MCF 10A (cell line): ENCODE results near the gene REXO1. TPM values are rescaled to one million over a fixed set of nuclear protein-coding genes. Genes with fewer than 3 reads are reported as not detected.

Source experiments
- BruUV-seq: library from RNA; stranded (reverse); fragments of 400-500 nt; replicated peaks from 2 replicates; lab custom pipeline; 2021; lab: Mats Ljungman, UMichigan
- CTCF ChIA-PET: fragments of 300-600 bp; sonication (Branson Sonifier 250); formaldehyde crosslinking; extraction: SDS; loops from one replicate; lab custom pipeline; 2021; ENCODE audit warnings: antibody characterized with exemption, inconsistent platforms; lab: Yijun Ruan, JAX
- POLR2A ChIA-PET: fragments of 300-600, 350-650 bp; sonication (Branson Sonifier 250); formaldehyde crosslinking; extraction: SDS; loops from one replicate; lab custom pipeline; 2020; ENCODE audit warnings: antibody characterized with exemption, inconsistent platforms; lab: Yijun Ruan, JAX
- DNase-seq: peaks from one replicate; pipeline ENCODE4 v3.0.0-alpha.2; 2018; ENCODE audit not compliant: unreplicated experiment
- H3K27ac Mint-ChIP-seq: one replicate; pipeline ENCODE4 v1.8.0; 2022; ENCODE audit warnings: mild to moderate bottlenecking, low read depth, mixed read lengths; ENCODE audit not compliant: unreplicated experiment
- H3K27me3 Mint-ChIP-seq: one replicate; pipeline ENCODE4 v1.8.0; 2022; ENCODE audit warnings: mixed read lengths; ENCODE audit not compliant: insufficient read depth, unreplicated experiment
- H3K36me3 Mint-ChIP-seq: one replicate; pipeline ENCODE4 v1.8.0; 2022; ENCODE audit warnings: mild to moderate bottlenecking, moderate library complexity, mixed read lengths; ENCODE audit not compliant: insufficient read depth, unreplicated experiment
- H3K4me1 Mint-ChIP-seq: one replicate; pipeline ENCODE4 v1.8.0; 2022; ENCODE audit warnings: mixed read lengths; ENCODE audit not compliant: insufficient read depth, unreplicated experiment
- H3K4me3 Mint-ChIP-seq: one replicate; pipeline ENCODE4 v1.8.0; 2022; ENCODE audit warnings: mild to moderate bottlenecking, moderate library complexity, mixed read lengths; ENCODE audit not compliant: unreplicated experiment
- H3K9me3 Mint-ChIP-seq: one replicate; pipeline ENCODE4 v1.8.0; 2022; ENCODE audit warnings: mixed read lengths; ENCODE audit not compliant: unreplicated experiment
- intact Hi-C: fragments of 100-400 bp; cut with micrococcal nuclease; formaldehyde crosslinking; loops from 2 replicates; pipeline ENCODE4 v1.14.1; 2022
- total RNA-seq: library from RNA; stranded (reverse); gene quantifications from 2 replicates; pipeline ENCODE4 v1.2.3, GENCODE V29; 2022
- TF ChIP-seq, protein P1 (sequence below): fragments of 200-600 bp; IDR thresholded peaks from one replicate; pipeline ENCODE4 v1.8.0; 2022; ENCODE audit warnings: antibody characterized with exemption, mild to moderate bottlenecking; ENCODE audit not compliant: unreplicated experiment

The REXO1 gene
- total RNA-seq, 1 experiment from 2014 or later: 36.4 TPM

- BruUV-seq: no TSS peak
- no peaks in the 10 kb centered on the region for H3K27me3 Mint-ChIP-seq
- no peaks in the 10 kb centered on the region for H3K36me3 Mint-ChIP-seq
- no peak for DNase-seq
- no peak overlapping the region for H3K27ac Mint-ChIP-seq
- intact Hi-C loops: no loop called here
- H3K4me1 Mint-ChIP-seq: peaks cover 5% of the 10 kb centered on the region
- H3K4me3 Mint-ChIP-seq: no peak overlapping the region
- ChIA-PET POLR2A (interaction anchor here (0.6 to 2.4 kb wide), 2 partner anchors 9 to 34 kb away, joined by 3 to 8 read pairs; no protein-coding TSS in a partner anchor), CTCF (interaction anchor here (0.9 to 3.4 kb wide), 11 partner anchors 10 to 119 kb away, joined by 3 to 50 read pairs (median 6); no protein-coding TSS in a partner anchor)
- TF ChIP-seq, protein P1, sequence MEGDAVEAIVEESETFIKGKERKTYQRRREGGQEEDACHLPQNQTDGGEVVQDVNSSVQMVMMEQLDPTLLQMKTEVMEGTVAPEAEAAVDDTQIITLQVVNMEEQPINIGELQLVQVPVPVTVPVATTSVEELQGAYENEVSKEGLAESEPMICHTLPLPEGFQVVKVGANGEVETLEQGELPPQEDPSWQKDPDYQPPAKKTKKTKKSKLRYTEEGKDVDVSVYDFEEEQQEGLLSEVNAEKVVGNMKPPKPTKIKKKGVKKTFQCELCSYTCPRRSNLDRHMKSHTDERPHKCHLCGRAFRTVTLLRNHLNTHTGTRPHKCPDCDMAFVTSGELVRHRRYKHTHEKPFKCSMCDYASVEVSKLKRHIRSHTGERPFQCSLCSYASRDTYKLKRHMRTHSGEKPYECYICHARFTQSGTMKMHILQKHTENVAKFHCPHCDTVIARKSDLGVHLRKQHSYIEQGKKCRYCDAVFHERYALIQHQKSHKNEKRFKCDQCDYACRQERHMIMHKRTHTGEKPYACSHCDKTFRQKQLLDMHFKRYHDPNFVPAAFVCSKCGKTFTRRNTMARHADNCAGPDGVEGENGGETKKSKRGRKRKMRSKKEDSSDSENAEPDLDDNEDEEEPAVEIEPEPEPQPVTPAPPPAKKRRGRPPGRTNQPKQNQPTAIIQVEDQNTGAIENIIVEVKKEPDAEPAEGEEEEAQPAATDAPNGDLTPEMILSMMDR: no peak
- no peaks in the 10 kb centered on the region for H3K9me3 Mint-ChIP-seq
Measured at GRCh38 chr19:1782521-1782920, 65.8 kb downstream of the REXO1 start.

DNA sequence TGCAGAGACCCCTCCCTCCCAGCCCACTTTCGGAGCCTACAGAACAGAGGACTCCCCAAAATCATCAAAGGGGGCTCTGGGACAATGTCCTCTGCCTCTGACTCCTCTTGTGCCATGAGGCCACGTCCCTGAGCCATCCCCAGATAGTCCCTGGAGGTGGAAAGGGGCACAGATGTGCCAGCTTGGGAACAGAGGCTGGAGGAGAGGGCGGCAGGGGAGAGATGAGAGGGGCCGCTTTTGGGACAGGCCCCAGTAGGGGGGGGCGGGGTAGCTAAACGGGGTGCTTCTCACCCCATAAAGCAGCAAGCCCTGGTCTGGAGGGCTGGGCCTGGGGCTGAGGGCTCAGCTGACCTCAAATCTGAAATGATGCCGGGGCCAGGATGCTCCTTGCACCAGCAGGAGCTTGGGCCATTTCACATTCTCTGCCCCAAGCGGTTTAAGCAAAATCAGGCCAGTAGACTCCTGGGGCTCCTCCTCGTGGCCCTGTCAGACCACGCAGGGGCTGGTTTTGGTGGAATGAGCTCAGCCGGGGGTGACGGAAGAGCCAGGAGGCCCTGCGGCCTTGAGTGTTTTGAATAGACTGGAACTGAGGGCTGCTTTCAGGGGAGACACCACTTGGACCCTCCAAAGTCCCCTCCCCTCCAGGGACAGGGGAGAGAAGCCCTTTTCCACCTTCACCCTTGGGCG is 67.9 kb downstream of the REXO1 start:
- Mint-ChIP-seq H3K9me3 (no peaks in the 10 kb centered on the region), H3K4me3 (no peak overlapping the region), H3K27ac (no peak overlapping the region), H3K4me1 (peaks cover 5% of the 10 kb centered on the region), H3K27me3 (no peaks in the 10 kb centered on the region), H3K36me3 (no peaks in the 10 kb centered on the region)
- no peak for DNase-seq
- TF ChIP-seq, protein P1: no peak
- intact Hi-C loops: no loop called here
- BruUV-seq: no TSS peak
- ChIA-PET POLR2A (no interaction called here), CTCF (interaction anchor here (1.2 to 3.4 kb wide), 3 partner anchors 13 to 108 kb away, joined by 4 to 50 read pairs (median 18); no protein-coding TSS in a partner anchor)

- ChIA-PET POLR2A (no interaction called here), CTCF (interaction anchor here (0.9 kb wide), 1 partner anchor 8 kb away, joined by 3 read pairs; no protein-coding TSS in a partner anchor)
- no peak overlapping the region for H3K4me3 Mint-ChIP-seq
- no peaks in the 10 kb centered on the region for H3K36me3 Mint-ChIP-seq
- peaks cover 10% of the 10 kb centered on the region for H3K4me1 Mint-ChIP-seq
- no peaks in the 10 kb centered on the region for H3K27me3 Mint-ChIP-seq
- intact Hi-C loops: no loop called here
- H3K9me3 Mint-ChIP-seq: no peaks in the 10 kb centered on the region
- TF ChIP-seq, protein P1: no peak
- no peak overlapping the region for H3K27ac Mint-ChIP-seq
- DNase-seq: no peak
- no TSS peak for BruUV-seq
Measured at GRCh38 chr19:1779574-1779973, 68.7 kb downstream of the REXO1 start.

DNA sequence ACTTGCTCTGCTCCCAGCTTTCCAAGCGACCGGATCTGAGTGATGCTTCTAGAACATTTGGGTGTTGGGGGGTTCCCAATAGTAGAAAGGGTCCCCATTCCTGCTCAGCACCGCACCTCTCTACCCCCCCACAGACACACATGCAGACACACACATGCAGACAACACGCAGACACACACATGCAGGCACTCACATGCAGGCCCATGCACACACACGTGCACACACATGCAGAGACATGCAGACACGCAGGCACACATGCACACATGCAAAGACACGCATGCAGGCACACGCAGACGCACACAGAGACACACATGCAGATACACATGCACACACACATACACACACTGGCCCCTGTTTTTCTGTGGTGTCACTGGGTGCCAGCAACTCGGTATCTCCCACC is 71.1 kb downstream of the REXO1 start:
- BruUV-seq: no TSS peak
- Mint-ChIP-seq H3K4me3 (no peak overlapping the region), H3K27me3 (no peaks in the 10 kb centered on the region), H3K27ac (no peak overlapping the region), H3K36me3 (no peaks in the 10 kb centered on the region), H3K4me1 (peaks cover 34% of the 10 kb centered on the region), H3K9me3 (no peaks in the 10 kb centered on the region)
- ChIA-PET CTCF (interaction anchor here (0.6 to 1.3 kb wide), 6 partner anchors 9 to 122 kb away, joined by 3 to 6 read pairs (median 4); no protein-coding TSS in a partner anchor), POLR2A (interaction anchor here (0.6 kb wide), 1 partner anchor 8 kb away, joined by 3 read pairs; no protein-coding TSS in a partner anchor)
- intact Hi-C loops: no loop called here
- no peak for DNase-seq
- TF ChIP-seq, protein P1: no peak
